Cerebellar cortex (tissue), 1 donor: Measurements from ENCODE around the gene ZNF385C.

Experiments
- DNase-seq: peaks from one replicate; pipeline ENCODE4 v3.0.0-alpha.2; 2015; ENCODE audit warnings: low spot score

Gene ZNF385C

GRCh38 chr17:41988418-41988817, 109.9 kb downstream of the ZNF385C start:
- DNase-seq, result no peak

GRCh38 chr17:41987642-41988041, 110.6 kb downstream of the ZNF385C start:
- no peak for DNase-seq

GRCh38 chr17:41986634-41987033, 111.6 kb downstream of the ZNF385C start:
- no peak for DNase-seq

GRCh38 chr17:41985919-41986318, 112.4 kb downstream of the ZNF385C start:
- no peak for DNase-seq

- DNase-seq, result no peak
Measured at GRCh38 chr17:41984454-41984853, 113.8 kb downstream of the ZNF385C start.

GRCh38 chr17:41982026-41982760, 116.1 kb downstream of the ZNF385C start:
- DNase-seq, result no peak

- no peak for DNase-seq
Measured at GRCh38 chr17:41977991-41978390, 120.3 kb downstream of the ZNF385C start.

GRCh38 chr17:41976142-41976768, 122.0 kb downstream of the ZNF385C start:
- no peak for DNase-seq
